ENCODE measurements around the gene BOLA3.
"Not testable (repeated sequence)": the region's sequence is repeated elsewhere in the genome, so short reads cannot be mapped to it uniquely, and the experiment has no call there.

GRCh38 chr2:74121846-74122245 is 25.9 kb downstream of the BOLA3 start:
- TF ChIP-seq CTCF (IDR thresholded peaks at IDR 0.05; ENCODE audit: insufficient read depth, low read depth, low read length); EZH2 (IDR thresholded peaks at IDR 0.05; ENCODE audit: insufficient read depth, low read length): not testable (repeated sequence)
